A549 (cell line): Measurements from ENCODE around the gene PDZD2. TPM values are rescaled to one million over a fixed set of nuclear protein-coding genes. Genes with fewer than 3 reads are reported as not detected.
A peak's percentile ranks its signal among the peaks of the same experiment; 100 is the strongest.

Experiments
- ATAC-seq, 2 experiments: fragments of 200-7000 bp in 1 of 2; fragments of >200 bp in 1 of 2; cut with Nextera tagmentation in 1 of 2; cut with Tn5 transposase in 1 of 2; 3 replicates each; pipeline versions ENCODE4 v1.8.0 to v1.9.1; 2018 to 2020; ENCODE audit warnings: mild to moderate bottlenecking in 1 of 2, moderate library complexity in 1 of 2
- CTCF ChIA-PET: fragments of 300-600 bp; sonication (Branson Sonifier 250); formaldehyde crosslinking; extraction: SDS; loops from one replicate; lab custom pipeline; 2021; ENCODE audit warnings: antibody characterized with exemption, inconsistent platforms; lab: Yijun Ruan, JAX
- POLR2A ChIA-PET: fragments of 350-600 bp; formaldehyde crosslinking; extraction: SDS; loops from one replicate; lab custom pipeline; 2021; ENCODE audit warnings: antibody characterized with exemption, inconsistent platforms; lab: Yijun Ruan, JAX
- DNase-seq, 2 experiments: peaks; one replicate each; pipeline versions ENCODE4 v3.0.0 to v3.0.0-alpha.2; 2011 to 2016; ENCODE audit warnings: low read depth in 1 of 2, low spot score in 1 of 2
- FAIRE-seq: peaks from 2 replicates; lab custom pipeline; 2011; peaks lifted over from hg19 to GRCh38; lab: Jason Lieb, UNC
- H3K27ac ChIP-seq, 2 experiments: fragments of >200 bp; sonication (Bioruptor Twin); formaldehyde crosslinking; 3 replicates each; pipeline ENCODE4 v1.5.1; 2016 to 2017
- H3K4me1 ChIP-seq: fragments of >200 bp; sonication (Bioruptor Twin); formaldehyde crosslinking; 3 replicates; pipeline ENCODE4 v1.6.1; 2016
- H3K4me2 ChIP-seq: fragments of >200 bp; sonication (Bioruptor Twin); formaldehyde crosslinking; 3 replicates; pipeline ENCODE4 v1.6.1; 2016
- H3K4me3 ChIP-seq: fragments of >200 bp; sonication (Bioruptor Twin); formaldehyde crosslinking; 3 replicates; pipeline ENCODE4 v1.5.1; 2016
- H3K9me3 ChIP-seq: fragments of >200 bp; sonication (Bioruptor Twin); formaldehyde crosslinking; 3 replicates; pipeline ENCODE4 v1.6.1; 2016
- CBX8 ChIP-seq: fragments of 200-600 bp; sonication (generic); IDR thresholded peaks from 2 replicates; pipeline ENCODE4 v1.6.1; 2016
- CHD2 ChIP-seq: fragments of 150-350 bp; IDR thresholded peaks from 2 replicates; pipeline ENCODE4 v1.6.1; 2014; ENCODE audit warnings: low read length; ENCODE audit not compliant: partially characterized antibody
- ELK1 ChIP-seq: fragments of 150-350 bp; IDR thresholded peaks from 2 replicates; pipeline ENCODE4 v1.6.1; 2014; ENCODE audit warnings: low read depth, mild to moderate bottlenecking, low read length
- FOSB ChIP-seq: fragments of 250-450 bp; sonication (Bioruptor Pico); IDR thresholded peaks from 2 replicates; pipeline ENCODE4 v1.5.0; 2020; ENCODE audit warnings: mild to moderate bottlenecking, moderate library complexity
- HMGXB4 ChIP-seq: fragments of 250-450 bp; sonication (Bioruptor Pico); IDR thresholded peaks from 2 replicates; pipeline ENCODE4 v1.5.0; 2021; ENCODE audit warnings: mild to moderate bottlenecking, moderate library complexity, borderline replicate concordance
- HOXA7 ChIP-seq: fragments of 250-450 bp; sonication (Bioruptor Pico); IDR thresholded peaks from 2 replicates; pipeline ENCODE4 v1.5.0; 2020; ENCODE audit warnings: mild to moderate bottlenecking, moderate library complexity
- JUNB ChIP-seq: fragments of >200 bp; sonication (Bioruptor Twin); formaldehyde crosslinking; IDR thresholded peaks from 2 replicates; pipeline ENCODE4 v1.6.1; 2016
- MAFK ChIP-seq: fragments of 450-650 bp; IDR thresholded peaks from 2 replicates; pipeline ENCODE4 v1.6.1; 2014; ENCODE audit not compliant: partially characterized antibody
- MAZ ChIP-seq: fragments of 150-350 bp; IDR thresholded peaks from 2 replicates; pipeline ENCODE4 v1.6.1; 2014; ENCODE audit warnings: antibody characterized with exemption, low read depth, low read length, borderline replicate concordance
- NPAS2 ChIP-seq: fragments of 250-450 bp; sonication (Bioruptor Pico); IDR thresholded peaks from 2 replicates; pipeline ENCODE4 v1.8.0; 2022; ENCODE audit warnings: mild to moderate bottlenecking, moderate library complexity, borderline replicate concordance
- NR3C1 ChIP-seq: fragments of >200 bp; sonication (Bioruptor Twin); formaldehyde crosslinking; IDR thresholded peaks from 3 replicates; pipeline ENCODE4 v1.6.1; 2017
- PHF8 ChIP-seq: fragments of 200-600 bp; sonication (generic); IDR thresholded peaks from 2 replicates; pipeline ENCODE4 v1.6.1; 2016; ENCODE audit warnings: low read depth, mild to moderate bottlenecking, antibody characterized with exemption, moderate library complexity, borderline replicate concordance
- TP53 ChIP-seq: fragments of 250-450 bp; sonication (Bioruptor Pico); IDR thresholded peaks from 2 replicates; pipeline ENCODE4 v1.5.0; 2021; ENCODE audit warnings: mild to moderate bottlenecking, moderate library complexity
- ZC3H11A ChIP-seq: fragments of 450-650 bp; IDR thresholded peaks from 2 replicates; pipeline ENCODE4 v1.6.1; 2014; ENCODE audit warnings: antibody characterized with exemption, mild to moderate bottlenecking
- ZSCAN20 ChIP-seq: fragments of 250-450 bp; sonication (Bioruptor Pico); IDR thresholded peaks from 2 replicates; pipeline ENCODE4 v1.8.0; 2022; ENCODE audit warnings: mild to moderate bottlenecking, moderate library complexity
- WGBS: methylation state at CpG from one replicate; pipeline ENCODE4 v1.1.6; 2017; ENCODE audit errors: missing lambda C conversion rate; 5-methylcytosine and 5-hydroxymethylcytosine counted together
- polyA plus RNA-seq, 4 experiments: library from polyadenylated mRNA; depleted of rRNA in 3 of 4; stranded (reverse); fragments of >200 nt; fragmentation: RNase III in 1 of 4; extraction: RNeasy Plus Mini Kit Qiagen cat#74134 plus additional on column Dnase treatment in 1 of 4; gene quantifications; 2 replicates in 3 of 4; 3 replicates in 1 of 4; pipeline ENCODE4 v1.2.3, GENCODE V29; 2011 to 2017
- TF ChIP-seq, protein P1 (sequence below): fragments of 450-650 bp; IDR thresholded peaks from 2 replicates; pipeline ENCODE4 v1.6.1; 2014; ENCODE audit warnings: antibody characterized with exemption
- TF ChIP-seq, protein P2 (sequence below): IDR thresholded peaks from 2 replicates; pipeline ENCODE4 v1.6.1; 2012

Gene PDZD2
- polyA plus RNA-seq, 2 of the 4 experiments (the other 2 are of a cell fraction), result 0.06 to 0.09 TPM

GRCh38 chr5:31832966-31833365, 194.0 kb downstream of the PDZD2 start:
- Histone ChIP-seq H3K9me3 (peaks cover 18% of the 10 kb centered on the region), H3K4me3 (no peak overlapping the region), H3K4me2 (no peak overlapping the region), H3K4me1 (no peaks in the 10 kb centered on the region), H3K27ac (no peak overlapping the region)
- ATAC-seq (no peak), FAIRE-seq (no peak), DNase-seq (no peak)
- 31% methylated on average over 4 of the region's 4 CpGs for WGBS
- ChIA-PET POLR2A (no interaction called here), CTCF (interaction anchor here (1.2 to 4.1 kb wide), 5 partner anchors 8 to 260 kb away, joined by 4 to 31 read pairs (median 5); no protein-coding TSS in a partner anchor)
- TF ChIP-seq, protein P1, sequence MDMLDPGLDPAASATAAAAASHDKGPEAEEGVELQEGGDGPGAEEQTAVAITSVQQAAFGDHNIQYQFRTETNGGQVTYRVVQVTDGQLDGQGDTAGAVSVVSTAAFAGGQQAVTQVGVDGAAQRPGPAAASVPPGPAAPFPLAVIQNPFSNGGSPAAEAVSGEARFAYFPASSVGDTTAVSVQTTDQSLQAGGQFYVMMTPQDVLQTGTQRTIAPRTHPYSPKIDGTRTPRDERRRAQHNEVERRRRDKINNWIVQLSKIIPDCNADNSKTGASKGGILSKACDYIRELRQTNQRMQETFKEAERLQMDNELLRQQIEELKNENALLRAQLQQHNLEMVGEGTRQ, result no peak

DNA sequence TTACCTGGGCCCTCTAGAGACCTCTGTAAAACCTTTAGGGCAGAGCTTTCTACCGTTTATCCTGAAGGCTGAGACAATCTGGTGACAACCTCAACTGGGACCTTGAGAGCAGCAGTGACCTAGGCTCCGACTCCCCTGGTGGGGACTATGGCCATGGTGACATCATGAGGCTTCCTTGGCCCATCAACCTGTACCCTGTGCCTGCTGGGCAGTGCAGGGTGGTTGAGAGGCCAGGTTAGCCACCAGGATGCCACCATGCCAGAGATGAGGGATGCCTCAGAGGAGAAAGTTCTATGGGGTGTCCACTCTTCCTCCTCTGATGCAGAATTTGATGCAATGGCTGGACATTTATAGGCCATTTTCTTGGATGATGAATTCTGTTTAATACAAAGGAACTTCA, 194.8 kb downstream of the PDZD2 start:
- no peak overlapping the region for H3K4me2 ChIP-seq
- ChIA-PET CTCF (interaction anchor here (0.8 to 4.1 kb wide), 6 partner anchors 9 to 259 kb away, joined by 3 to 31 read pairs (median 4); no protein-coding TSS in a partner anchor), POLR2A (interaction anchor here (0.5 kb wide), 1 partner anchor 1512 kb away, joined by 3 read pairs; no protein-coding TSS in a partner anchor)
- H3K9me3 ChIP-seq, result peaks cover 11% of the 10 kb centered on the region
- no peak for ATAC-seq
- no peak overlapping the region for H3K27ac ChIP-seq
- DNase-seq, result no peak
- no peak for FAIRE-seq
- H3K4me3 ChIP-seq, result no peak overlapping the region
- TF ChIP-seq MAFK, result no peak
- TF ChIP-seq CHD2, result no peak
- no peak for TF ChIP-seq TP53 (CRISPR knock-in tag)
- TF ChIP-seq ZSCAN20 (CRISPR knock-in tag), result no peak
- no peak for TF ChIP-seq CBX8
- no peak for TF ChIP-seq JUNB
- no peak for TF ChIP-seq PHF8
- no peak for TF ChIP-seq HOXA7 (CRISPR knock-in tag)
- no peak for TF ChIP-seq ZC3H11A
- TF ChIP-seq FOSB (CRISPR knock-in tag), result no peak
- TF ChIP-seq NR3C1, result no peak
- TF ChIP-seq NPAS2 (CRISPR knock-in tag), result no peak
- no peak for TF ChIP-seq ELK1
- 23% methylated on average over 2 of the region's 2 CpGs for WGBS
- H3K4me1 ChIP-seq, result no peaks in the 10 kb centered on the region

- FAIRE-seq (no peak), DNase-seq (no peak), ATAC-seq (peak; percentile 36 to 54; a peak in 1 of 6 replicates)
- Histone ChIP-seq H3K9me3 (no peaks in the 10 kb centered on the region), H3K27ac (no peak overlapping the region), H3K4me2 (no peak overlapping the region), H3K4me1 (no peaks in the 10 kb centered on the region; the same call in 2 of the 3 replicates), H3K4me3 (no peak overlapping the region)
- TF ChIP-seq, protein P2, sequence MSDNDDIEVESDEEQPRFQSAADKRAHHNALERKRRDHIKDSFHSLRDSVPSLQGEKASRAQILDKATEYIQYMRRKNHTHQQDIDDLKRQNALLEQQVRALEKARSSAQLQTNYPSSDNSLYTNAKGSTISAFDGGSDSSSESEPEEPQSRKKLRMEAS, result no peak
- TF ChIP-seq MAZ, result no peak
- no peak for TF ChIP-seq HMGXB4 (CRISPR knock-in tag)
- no peak for TF ChIP-seq CHD2
- ChIA-PET POLR2A (no interaction called here), CTCF (interaction anchor here (0.8 to 1.3 kb wide), 4 partner anchors 10 to 21 kb away, joined by 3 to 8 read pairs (median 3); no protein-coding TSS in a partner anchor)
- WGBS, result 53% methylated on average over 10 of the region's 10 CpGs
Observed at GRCh38 chr5:31844622-31845345, 205.9 kb downstream of the PDZD2 start.
